Measurements from ENCODE around the gene GSTO2.

Gene GSTO2

DNA sequence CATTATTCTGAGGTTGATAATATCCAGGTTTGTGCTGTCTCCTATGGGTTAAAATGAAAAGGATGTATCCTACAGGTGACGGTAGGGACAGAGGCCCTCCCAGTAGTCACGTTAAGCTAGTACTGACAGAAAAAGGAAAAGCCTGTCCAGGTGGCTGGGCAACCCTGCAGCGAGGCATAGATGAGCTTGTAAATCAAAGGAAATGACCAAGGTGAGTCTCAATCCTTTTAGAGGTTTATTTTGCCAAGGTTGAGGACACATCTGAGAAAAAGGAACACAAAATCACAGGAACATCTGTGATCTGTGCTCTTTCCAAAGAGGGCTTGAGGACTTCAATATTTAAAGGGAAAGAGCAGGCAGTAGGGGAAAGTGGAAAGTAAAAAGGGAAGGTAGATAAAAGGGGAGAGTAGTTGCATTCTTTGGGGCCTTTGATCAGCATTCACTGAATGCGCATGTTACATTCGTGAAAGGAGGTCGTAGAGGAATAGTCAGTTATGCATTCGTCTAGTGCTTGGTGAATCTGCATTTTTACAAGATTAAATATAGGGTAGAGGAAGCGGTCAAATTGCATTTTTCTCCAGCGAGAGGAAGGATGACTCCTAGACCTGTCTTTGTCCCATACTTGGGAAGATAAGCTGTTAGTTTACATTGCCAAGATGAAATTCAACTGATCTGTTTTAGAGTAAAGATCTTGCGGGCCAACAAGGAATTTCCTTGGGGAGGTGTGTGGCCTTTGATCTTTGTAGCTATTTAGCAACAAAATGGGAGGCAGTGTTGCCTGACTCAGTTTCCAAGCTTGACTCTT is 15.2 kb upstream of the GSTO2 start:
- DNase-seq (ENCODE audit: low spot score) = no peak

DNA sequence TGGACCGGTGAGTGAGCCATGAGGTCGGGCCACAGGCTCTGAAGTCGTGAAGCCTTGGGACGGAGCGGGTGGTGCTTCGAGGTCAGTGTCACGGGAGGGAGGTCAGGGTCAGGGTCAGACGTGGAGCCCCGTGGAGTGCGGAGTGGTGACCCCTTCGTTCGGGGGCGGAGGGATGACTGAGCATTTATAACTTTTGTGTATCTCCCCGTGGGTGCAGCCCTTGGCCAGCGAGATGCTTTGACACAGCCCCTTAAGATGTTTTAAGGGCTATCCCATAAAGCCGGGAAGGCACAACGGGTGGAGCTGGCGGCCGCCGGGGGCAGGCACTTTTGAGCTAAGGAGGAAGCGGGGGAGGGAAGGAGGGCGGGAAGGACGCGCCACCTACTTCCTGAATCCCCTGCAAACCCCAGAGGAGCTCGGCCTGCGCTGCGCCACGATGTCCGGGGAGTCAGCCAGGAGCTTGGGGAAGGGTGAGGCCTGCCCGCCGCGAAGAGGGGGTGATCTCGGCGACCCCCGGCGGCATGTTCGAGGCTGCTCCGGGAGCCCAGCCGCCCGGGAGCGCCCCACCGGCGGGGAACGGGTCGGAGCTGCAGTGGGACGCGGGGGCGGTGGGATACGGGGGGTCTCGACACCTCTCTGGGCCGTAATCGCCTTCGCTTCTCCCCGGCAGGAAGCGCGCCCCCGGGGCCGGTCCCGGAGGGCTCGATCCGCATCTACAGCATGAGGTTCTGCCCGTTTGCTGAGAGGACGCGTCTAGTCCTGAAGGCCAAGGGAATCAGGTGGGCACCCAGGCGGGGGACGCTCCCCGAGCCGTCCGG is 14.3 kb upstream of the GSTO2 start, which contains the start of gene GSTO1:
TSS of gene GSTO1 (plus strand) at position 400 of the 818 bp plus-strand sequence. CDS start at position 437, 37 bp downstream.
- peak; percentile 85 for DNase-seq (ENCODE audit: low spot score)

DNA sequence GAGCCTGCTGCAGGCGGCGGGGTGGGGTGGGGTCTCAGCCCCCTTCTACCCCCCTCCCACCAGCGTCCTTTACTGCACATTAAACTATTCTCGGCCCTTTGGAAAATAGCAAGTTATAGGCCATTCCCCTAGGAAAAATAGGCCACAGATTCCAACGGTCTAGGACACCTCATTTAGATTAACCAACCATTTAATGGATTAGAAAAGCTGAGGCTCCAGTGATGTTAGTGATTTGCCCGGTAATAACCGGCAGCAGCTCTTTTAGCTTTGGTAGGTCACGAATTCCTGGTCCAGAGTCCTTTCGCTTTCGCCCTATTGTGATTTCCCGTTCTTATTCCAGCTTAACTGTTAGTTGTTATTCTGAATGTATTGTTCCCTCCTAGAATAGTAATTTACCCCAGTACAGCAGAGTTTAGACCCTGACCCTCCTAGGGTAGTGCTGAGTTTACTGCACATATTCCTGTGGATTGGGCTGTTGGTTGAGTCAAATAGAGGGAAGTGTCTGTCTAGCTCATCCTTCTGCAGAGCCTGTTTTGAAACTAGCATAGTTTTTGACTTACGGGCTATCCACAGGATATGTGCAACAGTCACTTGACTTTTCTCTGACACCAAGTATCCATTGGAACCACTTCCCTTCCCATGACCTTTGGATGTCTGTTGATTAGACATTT is 13.5 kb upstream of the GSTO2 start:
- DNase-seq (ENCODE audit: low spot score) = peak; percentile 79

DNA sequence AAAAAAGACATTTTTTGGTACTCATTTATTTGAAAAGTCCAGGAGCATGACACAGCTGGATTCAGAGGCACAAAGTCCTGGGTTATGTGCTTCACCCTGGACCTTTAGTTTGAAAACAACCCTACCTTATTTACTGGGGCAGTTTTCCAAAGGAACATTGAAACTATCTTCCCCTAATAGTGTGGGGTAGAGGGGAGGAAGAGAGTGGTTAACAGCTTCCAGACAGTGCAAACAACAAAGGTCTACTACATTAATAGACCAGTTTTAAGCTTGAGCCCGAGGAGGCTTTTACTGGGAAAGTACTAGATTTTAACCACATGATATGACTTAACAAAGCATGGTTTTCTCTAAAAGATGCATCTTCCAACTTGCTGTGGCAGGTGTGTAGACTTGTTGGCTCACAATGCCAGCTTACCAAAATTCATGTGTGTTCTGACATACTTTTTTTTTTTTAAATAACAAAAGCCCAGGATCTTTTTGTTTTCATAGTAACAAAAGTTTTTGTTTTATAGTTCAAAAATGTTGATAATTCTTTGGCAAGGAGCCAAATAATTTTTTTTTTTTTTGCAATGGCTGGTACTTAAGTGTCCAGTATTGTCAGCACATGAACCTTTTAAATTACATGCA is 12.5 kb upstream of the GSTO2 start:
- DNase-seq (ENCODE audit: low spot score) = no peak

DNA sequence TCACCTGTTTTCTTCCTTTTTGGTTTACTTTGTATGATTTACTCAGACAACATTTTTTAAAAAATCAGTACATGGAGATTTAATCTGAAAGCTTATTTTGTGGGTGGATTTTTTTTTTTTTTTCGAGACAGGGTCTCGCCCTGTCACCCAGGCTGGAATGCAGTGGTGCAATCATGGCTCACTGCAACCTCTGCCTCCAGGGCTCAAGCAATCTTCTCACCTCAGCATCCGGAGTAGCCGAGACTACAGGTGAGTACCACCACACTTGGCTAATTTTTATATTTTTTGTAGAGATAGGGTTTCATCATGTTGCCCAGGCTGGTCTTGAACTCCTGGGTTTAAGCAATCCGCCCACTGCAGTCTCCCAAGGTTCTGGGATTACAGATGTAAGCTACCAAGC is 11.7 kb upstream of the GSTO2 start:
- no peak for DNase-seq (ENCODE audit: low spot score)

DNA sequence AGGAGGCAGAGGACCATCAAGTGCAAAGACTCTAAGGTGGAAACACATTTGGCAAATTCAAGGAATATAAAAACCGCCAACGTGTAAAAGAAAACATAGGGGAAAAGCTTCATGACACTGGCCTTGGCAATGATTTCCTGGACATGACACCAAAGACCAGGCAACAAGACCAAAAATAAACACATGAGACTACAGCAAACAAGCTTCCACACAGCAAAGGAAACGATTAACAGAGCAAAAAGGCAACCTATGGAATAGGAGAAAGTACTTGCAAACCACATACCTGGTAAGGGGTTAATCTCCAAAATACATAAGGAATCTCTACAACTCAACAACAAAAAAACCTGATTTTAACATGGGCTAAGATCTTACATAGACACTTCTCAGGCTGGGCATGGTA is 10.8 kb upstream of the GSTO2 start:
- DNase-seq (ENCODE audit: low spot score) = no peak

DNA sequence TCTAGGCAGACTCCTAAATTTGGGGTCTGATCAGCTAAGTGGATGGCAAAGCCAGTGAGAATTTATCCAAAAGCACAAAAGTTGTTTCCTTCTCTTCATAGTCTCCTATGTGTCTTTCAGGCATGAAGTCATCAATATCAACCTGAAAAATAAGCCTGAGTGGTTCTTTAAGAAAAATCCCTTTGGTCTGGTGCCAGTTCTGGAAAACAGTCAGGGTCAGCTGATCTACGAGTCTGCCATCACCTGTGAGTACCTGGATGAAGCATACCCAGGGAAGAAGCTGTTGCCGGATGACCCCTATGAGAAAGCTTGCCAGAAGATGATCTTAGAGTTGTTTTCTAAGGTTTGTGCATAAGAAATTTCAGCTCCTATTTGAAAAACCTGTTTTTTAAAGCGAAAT is 9.5 kb upstream of the GSTO2 start:
- no peak for DNase-seq (ENCODE audit: low spot score)

DNA sequence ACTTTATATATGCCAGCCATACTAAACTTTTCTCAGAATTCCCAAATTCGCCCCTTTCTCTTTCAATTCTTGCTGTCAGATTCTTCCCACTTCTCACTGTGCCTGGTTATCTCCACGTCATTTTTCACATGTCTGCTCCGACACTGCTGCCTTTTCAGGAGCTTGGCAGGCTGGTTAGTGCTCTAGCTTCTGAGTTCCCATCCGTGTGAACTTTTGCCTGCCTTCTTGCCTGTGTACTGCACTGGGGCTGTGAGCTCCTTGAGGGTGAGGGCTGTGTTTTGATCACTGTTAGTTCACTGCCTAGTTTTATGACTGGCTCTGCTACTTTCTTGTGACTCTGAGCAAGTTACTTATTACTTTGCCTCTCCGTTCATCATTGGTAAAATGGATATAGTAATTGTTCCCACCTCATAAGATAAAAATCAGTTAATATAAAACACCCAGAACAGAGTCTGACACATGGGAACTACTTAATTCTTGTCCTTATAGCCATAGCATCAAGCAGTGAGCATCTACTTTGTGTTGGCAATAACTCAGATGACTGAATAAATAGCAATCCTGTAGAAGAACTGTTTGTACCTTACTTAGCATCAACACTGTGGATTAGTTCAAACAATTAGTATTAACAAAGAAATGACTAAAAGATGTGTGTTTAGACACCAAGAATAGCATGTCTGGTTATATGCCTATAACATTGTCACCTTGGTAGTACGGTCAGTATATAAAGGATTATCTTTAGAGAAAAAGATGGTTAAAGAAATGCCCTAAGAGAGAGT is 8.8 kb upstream of the GSTO2 start:
- DNase-seq (ENCODE audit: low spot score) = no peak

DNA sequence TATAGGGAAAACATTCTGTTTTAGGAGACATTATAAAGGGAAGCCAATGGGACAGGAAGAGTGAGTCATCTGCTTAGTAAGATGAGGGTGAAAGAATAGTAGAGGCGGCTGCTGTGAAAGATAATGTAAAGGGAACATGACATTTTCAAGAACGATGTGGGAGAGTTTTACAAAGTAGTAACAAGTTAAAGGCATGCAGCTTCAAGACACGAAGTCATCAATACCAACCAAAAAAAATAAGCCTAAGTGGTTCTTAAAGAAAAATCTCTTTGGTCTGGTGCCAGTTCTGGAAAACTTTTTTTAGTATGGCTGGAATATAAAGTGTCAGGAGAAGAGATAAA is 8.2 kb upstream of the GSTO2 start:
- DNase-seq (ENCODE audit: low spot score) = peak; percentile 34

DNA sequence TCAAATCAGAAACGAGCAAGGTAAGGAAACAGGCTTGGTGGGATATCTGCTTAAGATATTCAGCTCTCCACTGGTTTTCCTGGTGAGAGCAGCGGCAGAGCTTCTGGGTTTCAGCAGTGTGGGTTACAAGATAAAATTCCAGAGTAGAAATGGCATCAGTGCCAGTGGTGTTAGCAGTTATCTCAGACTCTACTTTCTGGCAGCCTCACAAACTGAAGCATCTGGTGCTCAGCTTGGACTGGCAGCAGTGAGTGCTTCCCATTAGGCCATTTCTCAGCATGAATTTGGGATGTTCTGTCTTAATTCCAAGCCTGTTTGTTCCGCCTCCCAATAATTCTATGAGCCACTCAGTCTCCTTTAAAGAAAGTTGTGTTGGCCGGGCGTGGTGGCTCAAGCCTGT is 6.9 kb upstream of the GSTO2 start:
- no peak for DNase-seq (ENCODE audit: low spot score)

DNA sequence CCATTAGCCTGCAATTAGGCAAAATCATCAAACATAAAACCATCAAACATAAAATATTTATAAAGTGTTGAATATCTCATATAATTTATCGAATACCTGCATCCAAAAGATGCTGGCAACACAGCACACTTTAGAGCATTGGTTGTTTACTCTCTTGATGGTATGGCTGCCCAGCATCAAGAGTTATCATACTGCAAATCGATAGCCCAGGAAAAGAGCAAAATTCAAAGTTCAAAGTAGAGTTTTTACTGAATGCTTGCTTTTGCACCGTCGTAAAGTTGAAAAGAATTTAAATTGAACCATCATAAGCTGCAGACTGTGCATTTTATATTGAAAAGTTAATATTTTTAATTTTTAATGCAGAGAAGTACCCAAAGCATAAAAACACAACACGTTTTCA is 4.2 kb upstream of the GSTO2 start:
- DNase-seq (ENCODE audit: low spot score) = no peak

DNA sequence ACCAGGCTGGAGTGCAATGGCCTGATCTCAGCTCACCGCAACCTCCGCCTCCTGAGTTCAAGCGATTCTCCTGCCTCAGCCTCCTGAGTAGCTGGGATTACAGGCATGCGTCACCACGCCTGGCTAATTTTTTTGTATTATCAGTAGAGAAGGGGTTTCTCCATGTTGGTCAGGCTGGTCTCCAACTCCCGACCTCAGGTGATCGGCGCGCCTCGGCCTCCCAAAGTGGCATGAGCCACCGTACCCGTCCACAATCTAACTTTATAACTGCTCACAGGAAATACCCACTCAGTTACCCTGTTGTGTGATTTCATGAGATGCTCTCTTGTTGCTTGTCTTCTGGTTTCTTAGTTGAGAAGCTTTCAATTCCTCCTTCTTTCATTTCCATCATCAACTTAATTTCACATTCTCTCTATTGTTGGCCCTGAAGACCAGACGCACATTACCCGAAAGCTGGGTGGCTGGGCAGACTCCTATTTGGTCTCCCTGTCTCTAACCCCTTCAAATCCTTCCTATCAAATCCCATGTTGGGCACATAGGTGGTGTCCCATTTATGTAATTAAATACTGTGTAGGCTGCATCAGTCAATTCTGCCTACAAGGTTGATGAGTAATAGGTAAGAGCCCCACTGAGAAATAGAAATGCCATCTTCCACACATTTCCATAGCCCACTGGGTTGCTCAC is 1.1 kb upstream of the GSTO2 start:
- no peak for DNase-seq (ENCODE audit: low spot score)

DNA sequence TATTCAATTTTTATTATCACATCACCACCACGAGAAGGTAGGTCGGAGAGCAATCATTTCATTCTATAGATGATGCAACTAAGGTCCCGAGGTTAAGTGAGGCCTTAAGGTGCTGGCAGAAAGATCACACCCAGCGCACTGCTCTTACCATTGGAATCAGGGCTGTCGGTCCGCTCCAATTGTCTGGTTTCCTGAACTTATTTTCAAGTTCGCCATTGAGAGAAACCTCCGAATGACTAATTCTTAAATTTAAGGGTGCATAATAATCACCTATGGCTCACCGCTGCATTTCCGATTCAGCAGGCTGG is 625 bp upstream of the GSTO2 start:
- no peak for DNase-seq (ENCODE audit: low spot score)

DNA sequence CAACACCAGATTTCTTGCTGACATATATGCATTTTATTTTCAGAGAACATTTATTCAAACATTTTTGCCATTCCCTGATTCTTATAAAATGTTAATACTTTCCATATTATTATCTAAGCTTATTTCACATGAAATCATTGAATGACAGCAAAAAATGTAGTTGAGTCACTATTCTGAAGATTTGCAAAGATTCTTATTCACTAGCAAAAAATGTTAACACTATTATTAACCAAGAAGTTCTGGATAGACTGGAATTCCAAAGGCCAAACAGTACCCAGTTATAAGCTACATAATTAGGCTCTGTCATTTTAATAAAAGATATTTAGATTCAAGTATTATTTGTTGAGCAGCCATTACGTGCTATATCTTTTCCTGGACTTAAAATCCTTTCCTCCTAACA is 4.3 kb downstream of the GSTO2 start:
- peak; percentile 43 for DNase-seq (ENCODE audit: low spot score)

DNA sequence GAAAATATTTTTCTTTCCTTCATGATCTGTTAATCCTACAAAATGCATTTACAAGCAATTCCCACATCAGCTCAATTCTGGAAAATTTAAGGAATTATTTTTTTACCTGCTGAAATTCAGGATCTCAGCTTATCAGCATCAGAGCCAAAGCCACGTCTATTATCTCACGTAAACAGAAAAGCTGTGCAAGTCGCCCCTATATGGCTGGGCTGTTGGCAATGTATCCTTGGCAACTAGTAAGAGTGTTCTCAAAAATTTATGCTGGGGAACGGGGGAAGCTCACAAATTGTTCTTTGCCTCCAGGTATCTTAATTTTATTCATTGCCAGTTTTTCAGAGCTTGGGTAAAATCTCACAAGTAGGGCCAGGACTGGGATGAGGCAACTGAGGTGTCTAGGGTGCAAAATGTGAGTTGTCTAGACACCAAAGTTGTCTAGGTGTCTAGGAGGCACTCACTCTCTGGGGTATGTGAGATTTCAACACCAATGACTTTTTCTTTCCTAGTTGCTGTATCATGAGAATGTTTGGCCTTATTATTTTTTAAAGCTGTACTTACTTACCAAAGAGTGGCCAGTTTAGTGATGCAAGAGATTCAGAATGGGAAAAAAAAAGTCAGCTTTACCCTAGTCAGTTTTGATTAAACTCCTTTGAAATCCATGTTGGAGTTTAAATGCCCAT is 5.1 kb downstream of the GSTO2 start:
- peak; percentile 45 for DNase-seq (ENCODE audit: low spot score)

DNA sequence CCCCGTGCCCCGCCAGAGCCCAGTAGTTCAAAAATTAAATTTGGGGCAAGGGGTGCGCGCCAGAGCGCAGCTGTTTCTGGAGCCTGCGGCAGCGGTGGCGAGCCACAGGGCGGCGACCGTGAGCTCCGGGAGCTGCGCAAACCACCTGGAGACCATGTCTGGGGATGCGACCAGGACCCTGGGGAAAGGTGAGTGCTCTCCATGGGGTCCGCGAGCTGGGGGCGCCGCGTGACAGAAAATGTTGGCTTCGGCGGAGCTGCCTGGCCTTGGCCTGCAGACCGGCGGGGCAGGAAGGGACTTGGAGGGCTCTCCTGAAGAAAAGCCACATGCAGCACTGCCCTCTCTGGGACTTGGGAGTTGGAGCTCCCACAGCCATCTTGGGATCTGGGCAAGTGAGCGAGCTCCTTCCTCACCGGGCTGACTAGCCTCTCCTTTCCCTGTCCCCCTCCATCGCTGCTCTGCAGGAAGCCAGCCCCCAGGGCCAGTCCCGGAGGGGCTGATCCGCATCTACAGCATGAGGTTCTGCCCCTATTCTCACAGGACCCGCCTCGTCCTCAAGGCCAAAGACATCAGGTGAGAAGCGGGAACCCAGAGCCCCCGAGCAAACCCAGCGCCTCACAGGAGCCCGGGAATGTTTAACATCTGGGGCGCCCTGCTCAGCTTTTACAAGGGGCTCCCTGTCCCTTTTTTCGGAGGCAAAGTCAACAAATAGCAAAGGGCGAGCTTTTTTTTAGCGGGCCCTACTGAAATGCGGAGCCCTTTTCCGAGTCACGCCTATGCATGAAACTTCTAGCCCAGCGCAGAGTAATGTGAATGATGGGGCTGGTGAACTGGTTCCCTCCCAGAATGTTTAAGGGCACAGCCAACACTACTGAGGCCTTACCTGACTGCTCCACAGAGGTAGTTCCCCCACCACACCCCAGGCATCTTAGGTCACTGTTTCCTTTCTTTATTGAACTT is 6.1 kb downstream of the GSTO2 start:
- DNase-seq (ENCODE audit: low spot score) = peak; percentile 43

DNA sequence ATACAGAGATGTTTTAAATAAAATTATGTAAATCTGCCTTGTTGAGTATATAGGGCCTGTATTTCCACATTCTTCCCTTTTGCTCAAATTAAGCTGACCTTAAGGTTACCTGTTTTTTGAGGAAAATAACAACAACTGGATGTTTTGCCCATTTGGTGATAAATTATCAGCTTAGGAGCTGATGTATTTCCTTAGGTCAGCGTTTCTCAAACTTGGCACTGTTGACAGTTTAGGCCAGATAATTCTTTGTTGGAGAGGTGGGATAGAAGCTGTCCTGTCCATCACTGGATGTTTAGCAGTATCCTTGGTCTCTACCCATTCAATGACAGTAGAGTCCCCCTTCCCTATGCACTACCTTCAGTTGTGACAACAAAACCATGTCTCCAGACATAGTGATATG is 7.2 kb downstream of the GSTO2 start:
- DNase-seq (ENCODE audit: low spot score) = no peak

DNA sequence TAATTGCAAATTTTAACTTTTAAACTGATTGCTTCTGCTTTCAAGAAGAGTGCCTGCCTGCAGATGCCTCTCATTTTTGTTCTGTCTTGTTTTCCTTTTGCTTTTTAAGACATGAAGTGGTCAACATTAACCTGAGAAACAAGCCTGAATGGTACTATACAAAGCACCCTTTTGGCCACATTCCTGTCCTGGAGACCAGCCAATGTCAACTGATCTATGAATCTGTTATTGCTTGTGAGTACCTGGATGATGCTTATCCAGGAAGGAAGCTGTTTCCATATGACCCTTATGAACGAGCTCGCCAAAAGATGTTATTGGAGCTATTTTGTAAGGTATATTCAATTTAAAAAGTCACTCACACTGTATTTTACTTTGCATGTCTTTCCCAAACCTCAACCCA is 8.8 kb downstream of the GSTO2 start:
- no peak for DNase-seq (ENCODE audit: low spot score)

DNA sequence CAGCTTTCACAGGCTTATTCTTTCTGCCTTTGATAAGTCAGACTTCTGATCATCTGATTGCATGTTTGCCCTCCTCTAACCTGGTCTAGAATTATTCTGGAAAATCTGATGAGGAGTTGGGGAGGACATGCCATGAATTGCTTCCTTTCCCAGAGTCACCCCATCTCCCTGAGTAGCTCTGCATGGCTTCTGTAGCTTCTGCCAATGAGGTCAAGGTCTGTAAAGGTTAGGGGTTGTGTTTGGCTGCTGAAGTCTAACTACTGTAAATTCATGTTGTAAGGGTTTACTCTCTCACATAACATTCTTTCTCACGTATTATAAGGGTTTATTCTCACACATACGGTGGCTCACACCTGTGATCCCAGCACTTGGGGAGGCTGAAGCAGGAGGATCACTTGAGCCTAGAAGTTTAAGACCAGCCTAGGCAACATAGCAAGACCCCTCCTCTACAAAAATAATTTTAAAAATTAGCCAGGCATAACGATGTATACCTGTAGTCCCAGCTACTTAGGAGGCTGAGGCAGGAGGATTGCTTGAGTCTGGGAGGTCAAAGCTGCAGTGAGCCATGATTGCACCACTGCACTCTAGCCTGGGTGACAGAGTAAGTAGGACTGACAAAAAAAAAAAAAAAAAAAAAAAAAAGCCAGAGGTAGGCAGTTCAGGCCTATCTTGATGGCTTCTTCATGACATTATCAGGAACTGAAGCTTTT is 10.7 kb downstream of the GSTO2 start:
- DNase-seq (ENCODE audit: low spot score) = no peak
